ENCODE results near the gene UCMA. TPM values are rescaled to one million over a fixed set of nuclear protein-coding genes. Genes with fewer than 3 reads are reported as not detected.
"Not testable (repeated sequence)": the region's sequence is repeated elsewhere in the genome, so short reads cannot be mapped to it uniquely, and the experiment has no call there.

Gene UCMA
- total RNA-seq, 1 experiment from 2014 or later, result not detected

- no peak for TF ChIP-seq EZH2 (IDR thresholded peaks at IDR 0.05; ENCODE audit: borderline replicate concordance, low read depth, low read length, poor library complexity, severe bottlenecking)
- TF ChIP-seq CTCF (conservative IDR thresholded peaks at IDR 0.05; ENCODE audit: low read depth, low read length), result no peak
- H3K4me1 ChIP-seq (ENCODE audit: insufficient read depth, low read length, poor library complexity, severe bottlenecking), result no peaks in the 10 kb centered on the region
- H3K27ac ChIP-seq (ENCODE audit: low read depth, low read length, poor library complexity, severe bottlenecking), result no peak overlapping the region
- BruUV-seq (replicated peaks), result no TSS peak
- no peaks in the 10 kb centered on the region for H3K36me3 ChIP-seq (ENCODE audit: insufficient read depth, low read length, poor library complexity, severe bottlenecking)
- no peaks in the 10 kb centered on the region for H3K9me3 ChIP-seq (ENCODE audit: low read depth, low read length, poor library complexity, severe bottlenecking)
- intact Hi-C loops (cut with micrococcal nuclease; ENCODE audit: unreplicated experiment), result no loop called here
- CTCF ChIA-PET, result no interaction called here
- H3K27me3 ChIP-seq (replicated peaks; ENCODE audit: insufficient read depth, low read depth, low read length, poor library complexity), result no peaks in the 10 kb centered on the region
- H3K4me3 ChIP-seq (ENCODE audit: low read depth, low read length, poor library complexity, severe bottlenecking), result no peak overlapping the region
- POLR2A ChIA-PET (ENCODE audit: low non-redundant PET), result no interaction called here
- DNase-seq (ENCODE audit: low spot score), result no peak
These were observed 2.5 kb upstream of the UCMA start for GRCh38 chr10:13236638-13237037.

- H3K4me3 ChIP-seq (ENCODE audit: low read depth, low read length, poor library complexity, severe bottlenecking); H3K27ac ChIP-seq (ENCODE audit: low read depth, low read length, poor library complexity, severe bottlenecking); intact Hi-C loops (cut with micrococcal nuclease; ENCODE audit: unreplicated experiment); DNase-seq (ENCODE audit: low spot score); H3K4me1 ChIP-seq (ENCODE audit: insufficient read depth, low read length, poor library complexity, severe bottlenecking); CTCF ChIA-PET; H3K36me3 ChIP-seq (ENCODE audit: insufficient read depth, low read length, poor library complexity, severe bottlenecking); H3K27me3 ChIP-seq (replicated peaks; ENCODE audit: insufficient read depth, low read depth, low read length, poor library complexity); H3K9me3 ChIP-seq (ENCODE audit: low read depth, low read length, poor library complexity, severe bottlenecking); BruUV-seq (replicated peaks); POLR2A ChIA-PET (ENCODE audit: low non-redundant PET): not testable (repeated sequence)
These were observed 562 bp upstream of the UCMA start for GRCh38 chr10:13234736-13235135.

- H3K27me3 ChIP-seq (replicated peaks; ENCODE audit: insufficient read depth, low read depth, low read length, poor library complexity), result no peaks in the 10 kb centered on the region
These were observed 816 bp downstream of the UCMA start for GRCh38 chr10:13233358-13233757.

More at GRCh38 chr10:13233358-13233757, 816 bp downstream of the UCMA start:
- BruUV-seq (replicated peaks), result no TSS peak
- no peaks in the 10 kb centered on the region for H3K4me1 ChIP-seq (ENCODE audit: insufficient read depth, low read length, poor library complexity, severe bottlenecking)
- no peak overlapping the region for H3K4me3 ChIP-seq (ENCODE audit: low read depth, low read length, poor library complexity, severe bottlenecking)
- ChIA-PET POLR2A (ENCODE audit: low non-redundant PET) (no interaction called here), CTCF (no interaction called here)
- no peaks in the 10 kb centered on the region for H3K36me3 ChIP-seq (ENCODE audit: insufficient read depth, low read length, poor library complexity, severe bottlenecking)
- TF ChIP-seq EZH2 (IDR thresholded peaks at IDR 0.05; ENCODE audit: borderline replicate concordance, low read depth, low read length, poor library complexity, severe bottlenecking), result no peak
- no peak for TF ChIP-seq CTCF (conservative IDR thresholded peaks at IDR 0.05; ENCODE audit: low read depth, low read length)
- intact Hi-C loops (cut with micrococcal nuclease; ENCODE audit: unreplicated experiment), result no loop called here
- H3K27ac ChIP-seq (ENCODE audit: low read depth, low read length, poor library complexity, severe bottlenecking), result no peak overlapping the region
- no peak for DNase-seq (ENCODE audit: low spot score)
- no peaks in the 10 kb centered on the region for H3K9me3 ChIP-seq (ENCODE audit: low read depth, low read length, poor library complexity, severe bottlenecking)

Data from A673 (cell line).